Measurements from ENCODE around the gene ANKRD30A. TPM values are rescaled to one million over a fixed set of nuclear protein-coding genes. Genes with fewer than 3 reads are reported as not detected.
"Not testable (repeated sequence)": the region's sequence is repeated elsewhere in the genome, so short reads cannot be mapped to it uniquely, and the experiment has no call there.

The ANKRD30A gene
- polyA plus RNA-seq, 1 donor: not detected

DNA sequence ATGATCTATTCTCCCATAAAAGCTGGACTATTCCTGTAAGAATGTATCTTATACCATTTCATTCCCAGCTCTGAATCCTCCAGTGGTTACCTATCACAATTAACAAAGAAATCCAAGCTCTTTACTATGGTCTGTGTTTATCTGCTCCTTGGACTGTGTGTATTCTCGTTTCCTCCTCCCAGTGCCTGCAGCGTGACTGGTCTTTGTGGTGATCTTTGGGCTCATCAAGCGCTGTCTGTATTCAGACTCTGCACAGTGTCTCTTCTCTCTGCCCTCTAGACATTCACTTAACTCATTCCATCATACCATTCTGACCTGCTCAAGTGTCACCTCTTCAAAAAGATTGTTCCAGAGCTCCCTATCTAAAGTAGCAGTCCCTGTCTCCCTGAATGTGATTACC lies 130.4 kb downstream of the ANKRD30A start:
- DNase-seq (ENCODE audit: low read depth): not testable (repeated sequence)

GRCh38 chr10:37263304-37263703 lies 137.9 kb downstream of the ANKRD30A start:
- DNase-seq (ENCODE audit: low read depth): no peak

- DNase-seq (ENCODE audit: low read depth): no peak
These were observed 142.9 kb downstream of the ANKRD30A start for GRCh38 chr10:37268266-37268665.

- no peak for DNase-seq (ENCODE audit: low read depth)
These were observed 144.3 kb downstream of the ANKRD30A start for GRCh38 chr10:37269554-37270256.

DNA sequence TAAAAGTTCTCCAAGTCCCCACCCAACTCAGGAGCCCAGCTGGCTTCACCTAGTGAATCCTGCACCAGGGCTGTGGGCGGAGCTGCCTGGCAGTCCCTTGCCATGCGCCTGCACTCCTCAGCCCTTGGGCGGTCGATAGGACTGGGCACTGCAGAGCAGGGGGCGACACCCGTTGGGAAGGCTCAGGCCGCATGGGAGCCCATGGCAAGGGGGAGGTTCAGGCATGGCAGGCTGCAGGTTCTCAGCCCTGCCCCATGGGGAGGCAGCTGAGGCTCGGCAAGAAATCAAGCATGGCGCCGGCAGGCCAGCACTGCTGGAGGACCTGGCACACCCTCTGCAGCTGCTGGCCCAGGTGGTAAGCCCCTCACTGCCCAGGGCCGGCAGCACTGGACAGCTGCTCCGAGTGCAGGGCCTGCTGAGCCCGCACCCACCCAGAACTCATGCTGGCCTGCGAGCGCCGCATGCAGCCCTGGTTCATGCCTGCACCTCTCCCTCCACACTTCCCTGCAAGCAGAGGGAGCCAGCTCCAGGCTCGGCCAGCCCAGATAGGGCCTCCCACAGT lies 149.9 kb downstream of the ANKRD30A start:
- DNase-seq (ENCODE audit: low read depth): no peak

GRCh38 chr10:37285063-37285462 lies 159.7 kb downstream of the ANKRD30A start:
- no peak for DNase-seq (ENCODE audit: low read depth)

- no peak for DNase-seq (ENCODE audit: low read depth)
These were observed 164.6 kb downstream of the ANKRD30A start for GRCh38 chr10:37289833-37290464.

DNA sequence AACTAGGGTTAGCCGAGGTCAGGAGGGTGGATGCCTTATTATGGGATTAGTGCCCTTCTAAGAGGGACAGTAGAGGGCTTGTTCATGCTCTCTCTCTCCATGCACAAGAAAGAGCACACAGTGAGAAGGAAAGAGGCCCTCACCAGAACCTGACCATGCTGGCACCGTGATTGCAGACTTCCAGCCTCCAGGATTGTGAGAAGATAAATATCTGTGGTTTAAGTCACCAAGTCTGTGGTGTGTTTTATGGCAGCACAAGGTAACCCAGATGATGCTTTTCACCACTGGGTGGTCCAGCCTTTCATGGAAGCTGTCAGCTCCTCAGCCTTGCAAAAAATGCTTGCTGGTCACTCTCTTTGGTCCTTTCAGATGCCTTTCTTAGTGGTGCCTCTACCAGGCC lies 175.9 kb downstream of the ANKRD30A start:
- no peak for DNase-seq (ENCODE audit: low read depth)

DNA sequence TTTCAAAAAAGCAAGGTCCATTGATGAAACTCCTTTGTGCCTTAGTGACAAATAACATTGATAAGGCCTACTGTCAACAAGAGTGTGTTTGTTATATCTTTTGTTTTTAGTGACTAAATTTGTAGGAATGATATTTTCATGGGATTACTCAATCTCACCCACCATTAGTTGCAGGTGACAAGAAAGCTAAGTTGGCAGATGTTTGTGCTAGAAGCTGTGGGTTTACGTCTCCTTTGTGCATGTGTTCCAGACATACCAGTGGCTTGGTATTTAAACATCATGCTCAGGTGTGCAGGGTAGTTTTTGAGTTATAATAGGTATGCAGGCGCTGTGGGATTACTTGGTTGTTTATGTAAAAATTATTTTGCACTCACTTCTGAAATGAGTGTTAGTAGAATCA lies 178.6 kb downstream of the ANKRD30A start:
- DNase-seq (ENCODE audit: low read depth): no peak

- DNase-seq (ENCODE audit: low read depth): no peak
These were observed 189.0 kb downstream of the ANKRD30A start for GRCh38 chr10:37314350-37314749.

DNA sequence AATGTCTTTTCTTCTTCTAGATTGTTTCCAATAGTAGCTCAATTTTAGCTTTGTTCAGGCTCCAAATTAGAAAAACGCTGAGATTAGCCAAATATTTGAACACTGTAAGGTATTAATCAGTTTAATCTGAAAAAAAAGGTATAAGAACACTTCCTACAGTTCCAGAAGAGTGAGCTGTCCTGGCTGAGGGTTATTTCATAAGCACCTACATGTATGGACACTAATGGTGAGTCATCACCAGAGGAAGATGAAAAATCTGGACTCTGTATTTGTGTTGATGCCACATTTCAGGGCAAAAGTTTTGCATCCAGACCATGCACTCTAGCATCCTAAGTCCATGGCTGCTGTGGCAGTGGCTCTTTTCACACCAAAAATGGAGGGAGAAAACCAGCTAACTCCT lies 189.5 kb downstream of the ANKRD30A start:
- no peak for DNase-seq (ENCODE audit: low read depth)

- DNase-seq (ENCODE audit: low read depth): no peak
These were observed 219.0 kb downstream of the ANKRD30A start for GRCh38 chr10:37344413-37344812.

GRCh38 chr10:37379991-37380390 lies 254.6 kb downstream of the ANKRD30A start:
- no peak for DNase-seq (ENCODE audit: low read depth)

- DNase-seq (ENCODE audit: low read depth): no peak
These were observed 255.9 kb downstream of the ANKRD30A start for GRCh38 chr10:37381271-37381670.

GRCh38 chr10:37384923-37385322 lies 259.5 kb downstream of the ANKRD30A start:
- no peak for DNase-seq (ENCODE audit: low read depth)

GRCh38 chr10:37390926-37391325 lies 265.5 kb downstream of the ANKRD30A start:
- DNase-seq (ENCODE audit: low read depth): no peak

DNA sequence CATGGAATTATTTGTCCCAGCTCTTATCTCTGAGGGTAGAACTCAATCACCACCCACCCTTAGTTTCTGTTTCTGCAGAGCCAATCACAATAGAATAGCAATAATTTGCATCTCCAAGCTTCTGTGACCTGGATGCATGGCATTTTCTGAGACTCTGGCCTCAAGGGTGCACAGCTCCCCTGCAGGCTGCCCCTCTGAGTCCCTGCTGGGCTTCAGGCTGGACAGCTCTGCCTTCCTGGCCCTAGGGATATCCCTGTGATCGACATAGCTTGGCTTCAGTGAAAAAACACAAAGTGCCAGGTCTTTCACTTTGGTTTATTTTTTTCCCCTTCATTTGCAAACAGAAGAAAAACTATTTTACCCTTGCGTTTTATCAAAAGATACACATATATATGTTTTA lies 275.4 kb downstream of the ANKRD30A start:
- DNase-seq (ENCODE audit: low read depth): not testable (repeated sequence)

DNA sequence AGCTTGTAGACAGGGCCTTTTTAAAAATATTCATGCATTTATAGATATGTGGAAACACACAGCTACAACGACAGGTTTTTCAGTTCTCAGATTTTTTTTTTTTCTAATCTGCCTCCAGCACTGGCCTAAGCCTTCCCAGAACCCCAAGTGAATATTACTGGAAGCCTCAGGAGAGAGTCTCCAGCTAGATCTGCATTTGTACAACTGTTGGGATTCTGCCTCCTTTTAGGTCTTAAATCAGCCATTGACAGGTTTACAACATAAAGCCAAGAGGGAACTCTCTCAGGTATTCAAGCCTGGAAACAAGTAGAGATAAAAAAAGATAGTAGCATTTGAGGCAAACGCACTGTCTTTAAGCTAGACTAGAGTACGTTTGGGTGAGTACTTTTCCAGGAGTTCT lies 275.8 kb downstream of the ANKRD30A start:
- DNase-seq (ENCODE audit: low read depth): no peak

DNA sequence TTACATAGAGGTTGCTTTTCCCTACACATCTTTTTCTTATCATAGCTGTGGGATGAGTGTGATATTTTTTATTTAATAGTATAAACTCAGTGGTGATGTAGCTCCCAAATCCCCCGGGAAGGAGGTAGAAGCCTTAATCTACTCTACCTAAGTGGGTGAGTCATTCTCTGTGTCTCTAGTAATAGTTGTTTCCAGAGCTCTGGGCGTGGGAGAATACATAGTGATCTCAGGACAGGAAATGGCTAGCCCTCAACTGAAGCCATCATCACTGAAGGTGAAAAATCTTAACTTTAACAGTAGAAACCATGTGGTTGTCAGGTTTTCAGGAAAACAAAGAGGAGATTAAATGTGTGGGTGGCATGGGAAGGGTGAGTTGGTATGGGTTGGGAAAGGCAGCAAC lies 278.4 kb downstream of the ANKRD30A start:
- no peak for DNase-seq (ENCODE audit: low read depth)
